Activated CD4-positive, alpha-beta T cell treated with anti-CD3 and anti-CD28 coated beads, Interleukin-10, Interleukin-2, amounts not matched to agents 100 ng/mL and 50 ng/mL, durations not matched to agents 16 hours and 8 hours (primary cell): ENCODE measurements around the gene ZNF331.

Experiments used
- DNase-seq: peaks from one replicate; pipeline ENCODE4 v3.0.0-alpha.2; 2020

The ZNF331 gene

DNA sequence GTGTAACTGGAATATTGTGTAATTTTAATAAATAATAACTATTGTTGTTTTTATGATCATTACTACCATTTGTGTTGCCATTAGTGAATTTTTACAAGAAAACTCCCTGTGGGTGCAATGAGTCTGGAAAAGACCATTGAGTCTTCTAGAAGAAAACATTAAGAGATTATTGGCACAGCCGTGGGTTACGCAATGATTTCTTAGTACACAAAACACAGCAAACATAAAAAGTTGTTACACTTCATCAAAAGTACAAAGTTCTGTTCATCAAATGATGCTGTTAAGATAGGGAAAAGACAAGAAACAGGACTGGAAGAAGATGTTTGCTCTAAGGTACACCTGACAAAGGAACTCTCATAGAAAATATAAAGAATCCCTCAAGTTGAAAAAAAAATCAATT lies 41.6 kb downstream of the ZNF331 start:
- no peak for DNase-seq

DNA sequence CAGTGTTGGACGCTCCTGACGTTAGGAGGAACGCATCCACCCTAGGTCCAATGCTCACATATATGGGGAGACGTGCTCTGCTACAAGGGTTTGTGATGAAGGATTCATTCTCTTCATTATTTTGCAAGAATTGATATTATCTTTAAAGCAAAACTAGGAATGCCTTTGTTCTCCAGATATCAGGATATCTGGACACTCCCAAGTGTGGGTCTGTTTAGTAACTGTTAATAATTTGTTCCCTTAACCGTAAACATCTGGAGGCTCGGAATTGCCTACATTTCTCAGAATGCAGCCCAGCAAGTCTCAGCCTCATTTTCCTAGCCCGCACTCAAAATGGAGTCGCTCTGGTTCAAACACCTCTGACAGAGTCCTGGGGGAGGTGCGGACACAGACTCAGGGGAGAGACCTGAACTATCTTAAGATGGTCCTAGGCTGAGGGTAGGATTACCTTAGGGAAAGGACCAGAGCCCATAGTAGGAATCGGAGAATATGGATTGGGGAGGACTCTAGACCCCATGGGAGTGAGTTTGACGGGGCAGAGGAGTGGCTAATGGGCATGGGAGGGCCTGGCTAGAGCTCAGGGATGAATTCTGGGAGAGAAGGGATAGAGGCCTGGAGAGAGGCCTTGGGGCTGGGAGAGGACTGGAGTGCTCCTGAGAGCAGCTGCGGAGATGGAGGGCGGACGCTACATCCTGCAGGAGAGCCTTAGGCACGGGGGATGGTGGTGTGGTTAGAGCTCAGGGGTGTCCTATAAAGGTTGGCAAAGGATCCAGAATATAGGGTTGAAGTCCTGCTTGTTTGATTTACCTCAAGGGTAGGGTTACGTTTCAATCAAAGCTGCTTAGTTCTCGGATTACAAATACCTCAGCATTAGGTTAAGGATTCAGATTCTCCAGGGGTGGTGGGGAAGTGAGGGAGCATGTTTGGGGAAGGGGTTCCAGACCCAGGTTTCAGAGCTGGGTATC lies 43.2 kb downstream of the ZNF331 start:
- DNase-seq = no peak

GRCh38 chr19:53581871-53582279 lies 43.9 kb downstream of the ZNF331 start:
- DNase-seq = no peak

DNA sequence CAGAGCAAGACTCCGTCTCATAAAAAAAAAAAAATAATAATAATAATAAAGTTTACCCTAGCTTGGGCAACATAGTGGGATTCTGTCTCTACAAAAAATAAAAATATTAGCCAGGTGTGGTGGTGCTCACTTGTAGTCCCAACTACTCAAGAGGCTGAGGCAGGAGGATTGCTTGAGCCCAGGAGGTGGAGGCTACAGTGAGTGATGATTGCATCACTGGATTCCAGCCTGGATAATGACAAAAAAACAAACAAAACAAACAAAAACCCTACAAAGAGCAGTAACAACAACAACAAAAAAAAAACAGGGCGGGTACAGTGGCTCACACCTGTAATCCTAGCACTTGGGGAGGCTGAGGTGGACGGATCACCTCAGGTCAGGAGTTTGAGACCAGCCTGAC lies 45.2 kb downstream of the ZNF331 start:
- DNase-seq = no peak

DNA sequence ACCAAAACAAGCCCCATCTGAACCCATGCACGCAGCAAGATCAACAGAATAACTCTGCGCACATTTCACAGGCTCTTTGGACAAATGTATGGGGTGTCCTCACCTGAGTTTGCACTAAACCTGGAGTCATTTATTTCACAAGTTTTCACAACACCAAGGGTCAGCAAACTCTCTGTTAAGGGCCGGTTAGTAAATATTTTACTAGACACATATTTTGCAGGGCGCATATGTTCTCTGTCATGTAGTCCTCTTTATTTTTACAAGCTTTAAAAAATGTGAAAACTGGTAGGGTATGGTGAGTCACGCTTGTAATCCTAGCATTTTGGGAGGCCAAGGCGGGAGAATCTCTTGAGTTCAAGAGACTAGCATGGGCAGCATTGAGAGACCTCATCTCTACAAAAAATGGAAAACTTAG lies 48.3 kb downstream of the ZNF331 start:
- DNase-seq = no peak

- DNase-seq = no peak
Observed at GRCh38 chr19:53594811-53595509, 57.0 kb downstream of the ZNF331 start.

DNA sequence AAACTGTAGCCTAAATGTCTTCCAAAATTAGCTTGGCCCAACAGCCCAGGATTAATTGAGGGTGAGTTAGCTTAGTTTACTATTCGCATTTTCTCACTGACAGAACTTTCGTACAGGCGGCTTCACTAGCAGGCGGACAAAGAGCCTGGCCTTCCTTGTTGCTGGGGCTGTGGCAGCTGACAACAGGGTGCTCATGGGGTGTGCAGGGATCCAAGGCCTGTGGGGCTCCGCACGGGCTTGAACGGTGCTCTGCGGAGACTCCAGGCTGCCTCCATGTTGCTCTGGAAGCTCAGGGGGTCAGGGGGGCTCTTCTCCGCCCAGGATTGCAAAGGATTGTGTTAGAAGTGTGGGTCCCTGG lies 57.5 kb downstream of the ZNF331 start:
- DNase-seq = no peak

DNA sequence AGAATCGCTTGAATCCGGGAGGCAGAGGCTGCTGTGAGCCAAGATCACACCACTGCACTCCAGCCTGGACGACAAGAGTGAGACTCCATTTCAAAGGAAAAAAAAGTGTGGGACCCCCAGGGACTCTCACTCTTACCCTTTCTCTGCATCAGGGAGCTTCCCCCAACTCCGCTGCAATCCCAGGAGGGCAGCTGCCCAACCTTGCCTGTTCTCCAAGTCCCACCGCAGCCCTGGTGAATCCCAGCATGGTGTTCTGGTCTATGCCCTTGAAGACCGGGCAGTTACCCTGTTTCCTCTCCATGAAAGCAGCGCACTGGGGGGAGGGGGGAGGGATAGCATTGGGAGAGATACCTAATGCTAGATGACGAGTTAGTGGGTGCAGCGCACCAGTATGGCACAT lies 58.1 kb downstream of the ZNF331 start:
- DNase-seq = no peak

DNA sequence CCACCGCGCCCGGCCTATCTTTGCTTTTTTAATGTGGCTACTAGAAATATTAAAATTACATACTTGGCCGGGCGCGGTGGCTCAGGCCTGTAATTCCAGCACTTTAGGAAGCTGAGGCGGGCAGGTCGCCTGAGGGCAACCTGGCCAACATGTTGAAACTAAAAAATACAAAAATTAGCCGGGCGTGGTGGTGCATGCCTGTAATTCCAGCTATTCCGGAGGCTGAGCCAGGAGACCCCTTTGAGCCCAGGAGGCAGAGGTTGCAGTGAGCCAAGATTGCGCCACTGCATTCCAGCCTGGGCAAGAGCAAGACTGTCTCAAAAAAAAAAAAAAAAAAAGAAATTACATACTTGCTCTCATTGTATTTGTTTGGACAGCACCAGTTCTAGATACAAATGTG lies 59.1 kb downstream of the ZNF331 start:
- no peak for DNase-seq

DNA sequence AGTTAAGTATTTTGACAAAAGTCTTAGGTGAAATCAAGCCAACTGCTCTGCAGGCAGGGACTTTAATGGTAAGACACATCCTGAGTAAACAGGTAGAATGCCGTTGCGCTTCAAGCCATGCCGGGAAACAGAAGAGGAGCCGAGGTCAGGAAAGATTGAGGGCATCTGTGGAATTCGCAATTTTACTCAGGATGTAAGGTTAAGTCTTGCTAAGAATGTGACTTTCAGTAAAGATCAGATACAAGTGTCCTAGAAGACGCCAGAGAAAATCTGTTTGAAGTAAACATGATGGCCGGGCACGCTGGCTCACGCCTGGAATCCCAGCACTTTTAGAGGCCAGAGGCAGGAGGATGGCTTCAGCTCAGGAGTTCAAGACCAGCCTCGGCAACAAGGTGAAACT lies 60.4 kb downstream of the ZNF331 start:
- DNase-seq = no peak

- no peak for DNase-seq
Observed at GRCh38 chr19:53600217-53600616, 62.3 kb downstream of the ZNF331 start.

- no peak for DNase-seq
Observed at GRCh38 chr19:53606031-53606430, 68.1 kb downstream of the ZNF331 start.

GRCh38 chr19:53608381-53608780 lies 70.4 kb downstream of the ZNF331 start:
- no peak for DNase-seq

DNA sequence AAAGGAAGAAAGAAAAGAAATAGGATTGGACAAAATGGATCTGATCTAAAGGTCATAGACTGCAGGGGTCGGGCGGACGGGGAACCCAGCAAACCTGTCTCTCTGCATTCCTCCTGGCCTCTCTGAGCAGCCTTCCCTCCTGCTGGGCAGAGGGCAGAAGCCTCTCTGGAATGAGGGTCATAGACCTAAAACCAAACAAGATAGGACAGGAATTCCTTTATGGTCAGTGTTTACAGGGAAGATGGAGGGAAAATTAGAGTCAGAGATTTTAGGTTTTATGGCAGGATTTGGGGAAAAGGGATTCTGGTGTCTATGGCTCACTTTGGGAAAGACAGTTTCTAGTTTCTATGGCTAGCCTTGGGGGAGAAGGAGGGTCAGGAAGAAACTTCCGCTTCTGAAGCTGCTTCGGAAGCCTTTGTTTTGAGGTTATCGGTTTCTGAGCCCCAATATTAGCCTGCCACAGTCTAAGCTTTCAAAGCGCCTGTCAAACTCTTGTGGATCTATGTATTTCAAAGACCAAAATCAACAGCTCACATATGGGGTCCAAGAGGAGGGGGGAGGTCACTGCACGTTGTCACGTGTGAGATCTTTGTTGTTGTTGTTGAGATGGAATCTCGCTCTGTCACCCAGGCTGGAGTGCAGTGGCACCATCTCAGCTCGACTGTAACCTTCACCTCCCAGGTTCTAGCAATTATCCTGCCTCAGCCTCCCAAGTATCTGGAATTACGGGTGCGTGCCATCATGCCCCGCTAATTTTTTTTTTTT lies 75.0 kb downstream of the ZNF331 start:
- no peak for DNase-seq

- no peak for DNase-seq
Observed at GRCh38 chr19:53621885-53622740, 84.2 kb downstream of the ZNF331 start.

- DNase-seq = no peak
Observed at GRCh38 chr19:53624771-53625545, 87.0 kb downstream of the ZNF331 start.

DNA sequence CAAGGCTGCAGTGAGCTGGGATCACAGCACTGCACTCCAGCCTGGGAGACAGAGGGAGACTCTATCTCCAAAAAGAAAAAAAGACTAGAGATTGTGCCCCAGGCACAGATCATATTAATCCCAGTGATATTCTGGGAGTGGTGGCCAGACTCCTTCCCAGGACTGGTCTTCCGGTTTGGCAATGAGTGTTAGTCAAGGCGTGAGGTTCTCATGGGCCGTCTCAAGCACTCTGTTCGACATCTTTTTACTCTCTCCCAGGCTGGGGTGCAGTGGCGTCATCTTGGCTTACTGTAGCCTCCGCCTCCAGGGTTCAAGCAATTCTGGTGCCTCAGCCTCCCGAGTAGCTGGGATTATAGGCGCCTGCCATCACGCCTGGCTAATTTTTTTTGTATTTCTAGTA lies 88.5 kb downstream of the ZNF331 start:
- DNase-seq = no peak

DNA sequence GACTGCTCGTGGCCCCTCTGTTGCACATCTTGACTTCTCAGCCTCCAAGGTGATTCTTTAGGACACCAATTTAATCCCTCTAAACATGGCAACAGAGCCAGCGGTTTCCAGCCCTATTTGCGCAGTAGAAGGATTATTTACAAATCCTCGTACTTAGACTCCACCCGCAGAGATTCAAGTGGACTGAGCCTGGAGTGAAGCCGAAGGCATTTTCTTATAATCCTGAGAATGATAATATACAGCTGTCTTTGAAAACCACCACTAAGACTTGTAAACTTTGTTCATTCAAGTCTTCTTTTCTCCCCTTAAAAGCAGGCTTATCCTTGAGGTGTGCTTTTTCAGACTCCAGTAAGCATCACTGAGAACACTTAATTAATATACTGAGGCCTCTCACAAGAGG lies 89.0 kb downstream of the ZNF331 start:
- no peak for DNase-seq
